GM18861 (cell line): ENCODE measurements around the gene CD82.
"Not testable (repeated sequence)": the region's sequence is repeated elsewhere in the genome, so short reads cannot be mapped to it uniquely, and the experiment has no call there.

ENCODE experiments used
- ATAC-seq: cut with Tn5 transposase; IDR thresholded peaks from one replicate; pipeline ENCODE4 v1.9.1; 2021; ENCODE audit not compliant: unreplicated experiment

Gene CD82

GRCh38 chr11:44533921-44534711, 31.3 kb upstream of the CD82 start:
- ATAC-seq, result no peak

- ATAC-seq, result no peak
These were observed 30.1 kb upstream of the CD82 start for GRCh38 chr11:44535191-44535980.

- no peak for ATAC-seq
These were observed 28.5 kb upstream of the CD82 start for GRCh38 chr11:44536788-44537516.

- ATAC-seq, result no peak
These were observed 27.8 kb upstream of the CD82 start for GRCh38 chr11:44537679-44538078.

GRCh38 chr11:44538375-44539054, 26.9 kb upstream of the CD82 start:
- no peak for ATAC-seq

- no peak for ATAC-seq
These were observed 25.5 kb upstream of the CD82 start for GRCh38 chr11:44539971-44540370.

- ATAC-seq, result no peak
These were observed 24.8 kb upstream of the CD82 start for GRCh38 chr11:44540667-44541066.

GRCh38 chr11:44542372-44542771, 23.1 kb upstream of the CD82 start:
- ATAC-seq, result no peak

GRCh38 chr11:44546984-44547383, 18.5 kb upstream of the CD82 start:
- not testable (repeated sequence) for ATAC-seq

GRCh38 chr11:44547534-44547933, 17.9 kb upstream of the CD82 start:
- ATAC-seq, result not testable (repeated sequence)

- no peak for ATAC-seq
These were observed 17.3 kb upstream of the CD82 start for GRCh38 chr11:44548032-44548695.

GRCh38 chr11:44548961-44549749, 16.3 kb upstream of the CD82 start:
- not testable (repeated sequence) for ATAC-seq

- ATAC-seq, result no peak
These were observed 15.3 kb upstream of the CD82 start for GRCh38 chr11:44550123-44550522.

- no peak for ATAC-seq
These were observed 13.9 kb upstream of the CD82 start for GRCh38 chr11:44551456-44552139.

GRCh38 chr11:44555031-44555800, 10.2 kb upstream of the CD82 start:
- peak; percentile 33 for ATAC-seq

- peak; percentile 35 for ATAC-seq
These were observed 8.6 kb upstream of the CD82 start for GRCh38 chr11:44556735-44557409.

GRCh38 chr11:44557464-44557863, 8.0 kb upstream of the CD82 start:
- no peak for ATAC-seq
